GM19351 (cell line): Measurements from ENCODE around the gene NADK.
"Not testable (repeated sequence)": the region's sequence is repeated elsewhere in the genome, so short reads cannot be mapped to it uniquely, and the experiment has no call there.

Experiments used
- ATAC-seq: cut with Tn5 transposase; IDR thresholded peaks from one replicate; pipeline ENCODE4 v1.9.1; 2021; ENCODE audit warnings: mild to moderate bottlenecking, moderate library complexity; ENCODE audit not compliant: unreplicated experiment

The NADK gene

GRCh38 chr1:1715109-1715883, 63.0 kb downstream of the NADK start:
- ATAC-seq, result not testable (repeated sequence)

GRCh38 chr1:1707897-1708296, 70.4 kb downstream of the NADK start:
- not testable (repeated sequence) for ATAC-seq

- ATAC-seq, result not testable (repeated sequence)
Measured at GRCh38 chr1:1707241-1707640, 71.0 kb downstream of the NADK start.

GRCh38 chr1:1705623-1706022, 72.6 kb downstream of the NADK start:
- ATAC-seq, result not testable (repeated sequence)

- ATAC-seq, result not testable (repeated sequence)
Measured at GRCh38 chr1:1704284-1704957, 73.8 kb downstream of the NADK start.

- no peak for ATAC-seq
Measured at GRCh38 chr1:1703796-1704195, 74.5 kb downstream of the NADK start.

GRCh38 chr1:1702506-1702905, 75.8 kb downstream of the NADK start:
- ATAC-seq, result not testable (repeated sequence)
